ENCODE data around the gene CDC42BPG.
A peak's percentile ranks its signal among the peaks of the same experiment; 100 is the strongest.

Gene CDC42BPG, protein sequence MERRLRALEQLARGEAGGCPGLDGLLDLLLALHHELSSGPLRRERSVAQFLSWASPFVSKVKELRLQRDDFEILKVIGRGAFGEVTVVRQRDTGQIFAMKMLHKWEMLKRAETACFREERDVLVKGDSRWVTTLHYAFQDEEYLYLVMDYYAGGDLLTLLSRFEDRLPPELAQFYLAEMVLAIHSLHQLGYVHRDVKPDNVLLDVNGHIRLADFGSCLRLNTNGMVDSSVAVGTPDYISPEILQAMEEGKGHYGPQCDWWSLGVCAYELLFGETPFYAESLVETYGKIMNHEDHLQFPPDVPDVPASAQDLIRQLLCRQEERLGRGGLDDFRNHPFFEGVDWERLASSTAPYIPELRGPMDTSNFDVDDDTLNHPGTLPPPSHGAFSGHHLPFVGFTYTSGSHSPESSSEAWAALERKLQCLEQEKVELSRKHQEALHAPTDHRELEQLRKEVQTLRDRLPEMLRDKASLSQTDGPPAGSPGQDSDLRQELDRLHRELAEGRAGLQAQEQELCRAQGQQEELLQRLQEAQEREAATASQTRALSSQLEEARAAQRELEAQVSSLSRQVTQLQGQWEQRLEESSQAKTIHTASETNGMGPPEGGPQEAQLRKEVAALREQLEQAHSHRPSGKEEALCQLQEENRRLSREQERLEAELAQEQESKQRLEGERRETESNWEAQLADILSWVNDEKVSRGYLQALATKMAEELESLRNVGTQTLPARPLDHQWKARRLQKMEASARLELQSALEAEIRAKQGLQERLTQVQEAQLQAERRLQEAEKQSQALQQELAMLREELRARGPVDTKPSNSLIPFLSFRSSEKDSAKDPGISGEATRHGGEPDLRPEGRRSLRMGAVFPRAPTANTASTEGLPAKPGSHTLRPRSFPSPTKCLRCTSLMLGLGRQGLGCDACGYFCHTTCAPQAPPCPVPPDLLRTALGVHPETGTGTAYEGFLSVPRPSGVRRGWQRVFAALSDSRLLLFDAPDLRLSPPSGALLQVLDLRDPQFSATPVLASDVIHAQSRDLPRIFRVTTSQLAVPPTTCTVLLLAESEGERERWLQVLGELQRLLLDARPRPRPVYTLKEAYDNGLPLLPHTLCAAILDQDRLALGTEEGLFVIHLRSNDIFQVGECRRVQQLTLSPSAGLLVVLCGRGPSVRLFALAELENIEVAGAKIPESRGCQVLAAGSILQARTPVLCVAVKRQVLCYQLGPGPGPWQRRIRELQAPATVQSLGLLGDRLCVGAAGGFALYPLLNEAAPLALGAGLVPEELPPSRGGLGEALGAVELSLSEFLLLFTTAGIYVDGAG (N-terminal part only)

DNA sequence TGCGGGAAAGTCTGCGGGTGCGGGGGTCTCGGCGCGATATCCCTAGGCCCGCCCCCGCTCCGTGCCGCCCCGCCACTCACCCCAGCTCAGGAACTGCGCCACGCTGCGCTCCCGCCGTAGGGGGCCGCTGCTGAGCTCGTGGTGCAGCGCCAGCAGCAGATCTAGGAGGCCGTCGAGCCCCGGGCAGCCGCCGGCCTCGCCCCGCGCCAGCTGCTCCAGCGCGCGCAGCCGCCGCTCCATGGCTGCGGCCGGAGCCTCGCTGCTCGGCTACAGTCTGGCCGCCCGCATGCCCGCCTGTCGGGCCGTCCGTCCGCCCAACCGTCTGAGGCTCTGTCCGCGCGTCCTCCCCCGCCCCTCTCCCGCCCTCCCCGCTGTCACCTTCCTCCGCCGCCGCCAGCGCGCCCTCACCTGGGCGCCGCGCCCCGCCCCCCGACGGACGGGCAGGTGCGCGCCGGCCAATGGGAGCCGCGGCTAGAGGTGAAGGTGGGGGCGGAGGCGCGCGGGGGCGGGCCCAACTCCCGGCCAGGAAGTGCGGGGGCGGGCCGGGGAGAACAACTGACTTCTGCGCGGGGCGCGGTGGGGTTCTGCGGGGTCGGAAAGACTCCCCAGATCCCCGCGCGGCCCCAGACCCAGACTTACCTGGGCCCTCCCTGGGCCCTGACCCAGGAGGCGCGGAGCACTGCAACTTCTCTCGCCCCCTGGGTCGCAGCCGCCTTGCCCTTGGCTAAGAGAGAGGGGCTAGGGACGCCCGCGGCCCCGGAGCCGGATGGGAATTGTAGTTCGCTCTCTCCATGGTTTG is at the start of gene CDC42BPG:
CDC42BPG (minus strand) TSS at position 324 of the 799 bp plus-strand sequence; CDS start at position 240, 84 bp downstream.
- DNase-seq (ENCODE audit: low read depth in 2 of 2): peak in 1 of 2 donors; percentile 66

DNA sequence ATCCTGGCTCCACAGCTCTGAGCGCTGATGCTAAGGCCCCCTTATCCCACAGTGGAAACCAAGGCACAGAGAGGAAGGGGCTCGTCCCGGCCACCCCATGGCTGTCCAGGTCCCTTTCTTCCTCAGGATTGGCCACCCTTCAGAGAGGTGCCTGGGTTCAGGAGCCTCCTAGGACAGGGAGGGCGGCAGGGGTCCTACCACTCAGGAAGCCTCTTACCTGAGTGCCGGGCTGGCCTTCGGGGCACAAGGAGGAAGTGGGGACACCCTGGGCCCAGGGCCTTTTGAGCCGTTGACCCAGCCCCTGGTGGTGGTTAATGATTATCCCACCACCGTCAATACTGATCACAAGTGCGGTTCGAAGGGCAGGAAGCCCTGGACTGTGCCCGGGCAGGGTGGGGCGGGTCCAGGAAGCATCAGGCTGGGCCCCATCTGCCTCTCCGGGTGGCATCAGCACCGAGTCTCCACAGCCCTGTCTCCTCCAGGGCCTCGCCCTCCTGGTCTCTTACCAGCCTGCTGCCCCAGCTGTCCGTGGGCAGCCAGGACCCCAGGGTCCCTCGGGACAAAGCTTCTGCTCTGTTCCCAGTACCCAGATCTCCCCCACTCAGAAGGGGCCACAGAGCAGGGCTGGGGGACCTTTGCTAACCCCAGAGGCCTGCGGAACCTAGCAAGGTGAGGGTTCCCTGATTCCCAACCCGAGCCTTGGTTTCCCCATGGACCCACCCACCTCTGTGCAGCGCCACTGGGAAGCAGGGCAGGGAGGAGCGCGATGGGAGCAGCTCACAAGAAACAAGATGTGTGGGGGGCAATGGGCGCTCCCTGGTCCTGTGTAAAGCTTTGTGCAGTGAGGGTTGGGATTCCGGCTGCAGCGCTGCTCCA is 49.0 kb upstream of the CDC42BPG start:
- DNase-seq (ENCODE audit: low read depth in 2 of 2): no peak

DNA sequence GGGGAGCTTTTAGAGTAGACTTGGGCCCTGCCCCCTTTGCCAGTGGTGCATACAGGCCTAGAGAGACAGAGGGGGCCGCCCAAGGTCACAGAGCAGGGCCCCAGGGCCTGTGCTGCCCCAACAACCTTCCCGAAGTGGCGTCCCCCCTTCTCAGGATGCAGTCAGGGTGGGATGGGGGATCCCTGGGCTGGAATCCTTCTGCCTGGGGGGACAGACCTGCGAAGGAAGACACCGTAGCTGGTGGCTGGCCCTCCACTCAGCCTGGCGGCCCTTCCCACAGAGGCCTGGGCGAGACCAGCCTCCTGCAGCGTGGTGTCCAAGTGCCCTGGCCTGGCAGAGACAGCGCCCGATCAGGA is 48.4 kb upstream of the CDC42BPG start:
- no peak for DNase-seq (ENCODE audit: low read depth in 2 of 2)

DNA sequence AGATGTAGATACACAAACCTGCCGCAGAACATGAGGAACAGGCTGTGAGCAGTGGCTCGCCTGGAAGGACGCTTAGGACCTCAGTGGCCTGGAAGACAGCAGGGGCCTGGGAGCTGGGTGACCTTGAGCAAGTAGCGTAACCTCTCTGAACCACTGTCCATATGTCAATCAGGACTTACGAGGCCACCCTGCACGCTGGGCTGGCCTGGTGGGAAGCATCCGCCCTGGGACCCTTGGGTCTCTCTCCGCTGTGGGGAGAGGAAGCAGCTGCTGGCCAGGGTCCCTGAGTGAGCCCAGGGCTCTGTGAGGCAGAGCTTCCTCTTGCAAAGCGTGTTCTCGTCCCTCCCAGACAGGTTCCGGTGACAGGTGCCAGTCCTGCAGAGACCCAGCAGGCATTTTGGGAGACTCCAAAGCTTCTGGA is 48.0 kb upstream of the CDC42BPG start:
- DNase-seq (ENCODE audit: low read depth in 2 of 2): no peak

GRCh38 chr11:64891880-64892279 is 47.4 kb upstream of the CDC42BPG start:
- DNase-seq (ENCODE audit: low read depth in 2 of 2): no peak

DNA sequence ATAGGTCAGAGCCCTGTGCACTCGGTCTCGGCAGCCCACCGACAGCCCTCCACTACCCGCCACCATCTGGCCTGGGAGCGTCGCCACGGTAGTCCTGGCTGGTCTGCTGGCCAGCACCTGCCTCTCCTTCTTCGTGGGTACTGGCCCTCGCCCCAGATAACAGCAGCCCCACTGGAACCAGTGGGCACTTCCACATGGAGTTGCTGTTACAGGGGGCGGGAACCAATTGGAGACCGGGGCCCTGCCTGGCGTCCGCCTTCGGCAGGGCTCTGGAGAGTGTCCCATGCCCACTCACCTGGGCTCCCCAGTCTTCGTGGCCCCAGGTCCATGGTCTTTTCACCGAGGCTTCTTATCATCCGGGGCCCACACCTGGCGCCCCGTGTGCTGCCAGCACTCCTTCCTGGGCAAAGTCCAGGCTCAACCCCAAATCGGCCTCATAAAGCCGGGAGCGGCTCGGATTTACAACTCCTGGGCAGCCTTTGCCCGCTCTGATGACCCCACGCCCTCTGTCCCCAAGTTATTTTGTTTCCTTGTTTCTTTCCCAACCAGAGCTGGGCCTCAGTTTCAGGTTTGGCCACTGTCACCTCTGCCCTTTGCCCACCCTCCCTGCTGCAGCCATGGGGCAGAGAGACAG is 46.9 kb upstream of the CDC42BPG start:
- DNase-seq (ENCODE audit: low read depth in 2 of 2): no peak

- DNase-seq (ENCODE audit: low read depth in 2 of 2): no peak
Observed at GRCh38 chr11:64890522-64890939, 46.1 kb upstream of the CDC42BPG start.

DNA sequence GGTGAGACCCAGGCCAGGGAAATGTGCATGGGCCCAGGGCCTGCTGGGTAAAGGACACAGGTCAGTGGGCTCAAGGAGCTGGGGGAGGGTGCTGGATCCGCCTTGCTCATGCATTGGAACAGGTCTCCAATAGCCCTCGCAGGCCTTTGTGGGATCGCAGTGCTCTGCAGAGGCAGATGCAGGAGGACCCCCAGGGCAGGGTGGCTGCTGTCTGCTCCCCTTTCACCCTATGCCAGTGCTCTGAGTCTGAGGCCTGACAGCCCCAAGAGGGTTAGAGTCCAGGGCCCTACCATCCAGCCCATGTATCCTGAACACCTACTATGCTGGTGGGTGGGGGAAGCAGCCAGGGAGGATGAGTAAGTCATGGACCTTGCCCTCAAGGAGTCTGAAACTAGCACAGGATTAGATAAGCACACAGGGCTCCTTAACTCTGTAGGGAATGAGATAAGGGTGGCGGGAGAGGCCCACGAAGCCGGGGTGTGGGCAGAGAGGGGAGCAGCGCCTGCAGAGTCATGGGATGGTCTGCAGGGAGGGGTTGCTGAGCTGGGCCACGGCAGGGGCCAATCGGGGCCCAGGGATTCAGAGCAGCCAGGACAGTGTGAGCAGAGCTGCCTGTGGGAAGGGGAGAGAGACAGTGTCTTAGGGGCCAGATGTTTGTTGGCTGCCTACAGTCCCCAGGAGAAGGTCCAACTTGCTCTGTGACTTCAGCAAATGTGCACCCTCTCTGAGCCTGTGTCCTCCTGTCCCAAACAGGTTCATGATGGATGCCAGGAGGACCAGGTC is 44.5 kb upstream of the CDC42BPG start:
- DNase-seq (ENCODE audit: low read depth in 2 of 2): no peak

GRCh38 chr11:64888406-64888728 is 43.9 kb upstream of the CDC42BPG start:
- no peak for DNase-seq (ENCODE audit: low read depth in 2 of 2)

DNA sequence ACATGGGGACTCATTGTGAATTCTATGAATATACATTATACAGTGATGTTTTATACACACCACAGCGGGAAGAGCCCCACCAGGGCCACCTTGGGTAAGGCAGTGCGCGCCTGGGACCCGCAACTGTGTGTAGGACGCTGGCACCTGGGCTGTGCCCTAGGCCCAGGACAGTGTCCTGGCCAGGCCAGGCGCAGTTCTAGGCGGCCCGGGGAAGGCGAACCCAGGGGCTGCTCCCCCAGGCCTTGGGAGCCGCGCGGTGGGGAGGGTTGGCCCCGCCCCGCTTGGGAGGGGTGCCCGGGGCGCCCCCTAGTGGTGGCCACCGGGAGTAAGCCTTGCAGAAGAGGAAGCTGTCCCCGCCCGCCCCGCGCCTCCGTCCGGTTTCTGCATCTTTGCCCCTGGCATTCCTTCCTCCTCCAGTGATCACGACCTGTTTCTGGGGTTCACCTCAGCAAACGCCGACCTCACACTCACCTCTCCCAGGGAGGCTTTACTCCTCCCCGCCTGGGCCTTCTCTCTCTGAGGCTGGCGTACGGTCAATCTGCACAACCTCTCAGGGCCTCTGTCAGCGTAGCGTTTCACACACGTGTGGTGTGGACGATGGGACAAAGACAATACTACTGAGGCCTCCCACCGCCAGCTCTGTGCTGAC is 43.4 kb upstream of the CDC42BPG start:
- DNase-seq (ENCODE audit: low read depth in 2 of 2): peak; percentile 51 to 72

DNA sequence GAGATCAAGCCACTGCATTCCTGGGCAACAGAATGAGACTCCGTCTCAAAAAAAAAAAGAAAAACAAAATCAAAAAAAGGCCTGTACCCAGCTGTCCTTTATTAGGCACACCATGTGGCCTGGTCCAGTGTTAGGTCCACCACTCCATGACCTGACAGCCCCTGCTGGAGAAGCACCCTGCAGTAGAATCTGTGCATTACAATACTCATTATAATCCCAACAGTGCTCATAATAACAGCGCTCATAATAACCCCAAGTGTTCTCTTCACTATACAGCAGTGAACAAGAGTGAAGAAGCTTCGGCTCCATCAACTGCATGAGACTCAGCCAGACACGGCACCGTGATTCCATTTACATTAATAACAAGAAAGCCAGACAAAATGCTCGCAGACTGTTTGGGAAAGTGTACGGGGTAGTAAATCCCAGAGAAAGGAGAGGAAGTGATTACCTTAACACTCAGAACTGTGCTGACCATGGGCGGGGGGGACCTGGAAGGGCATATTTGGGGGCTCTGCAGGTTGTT is 42.8 kb upstream of the CDC42BPG start:
- no peak for DNase-seq (ENCODE audit: low read depth in 2 of 2)

GRCh38 chr11:64885367-64886286 is 41.2 kb upstream of the CDC42BPG start:
- no peak for DNase-seq (ENCODE audit: low read depth in 2 of 2)

GRCh38 chr11:64884019-64884418 is 39.6 kb upstream of the CDC42BPG start:
- no peak for DNase-seq (ENCODE audit: low read depth in 2 of 2)

DNA sequence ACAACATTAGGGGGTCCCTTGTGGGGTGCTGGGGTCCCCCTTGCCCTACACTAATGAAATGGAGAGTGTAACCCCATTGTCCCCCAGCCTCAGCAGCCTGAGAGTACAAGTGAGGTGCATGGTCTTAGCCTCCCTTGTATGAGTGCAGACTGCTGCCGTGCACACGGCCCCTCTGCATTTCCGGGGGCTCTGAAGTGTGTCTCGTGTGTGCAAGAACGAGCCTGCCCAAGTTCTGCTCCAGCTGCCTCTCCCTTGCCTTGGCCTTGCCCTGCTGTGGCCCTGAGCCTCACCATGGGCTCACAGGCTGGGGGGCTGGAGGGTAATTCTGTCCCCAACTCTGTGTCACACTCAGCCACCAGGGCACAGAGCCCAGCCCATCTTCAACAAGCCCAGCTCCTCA is 39.1 kb upstream of the CDC42BPG start:
- no peak for DNase-seq (ENCODE audit: low read depth in 2 of 2)

- no peak for DNase-seq (ENCODE audit: low read depth in 2 of 2)
Observed at GRCh38 chr11:64882243-64882642, 37.8 kb upstream of the CDC42BPG start.

DNA sequence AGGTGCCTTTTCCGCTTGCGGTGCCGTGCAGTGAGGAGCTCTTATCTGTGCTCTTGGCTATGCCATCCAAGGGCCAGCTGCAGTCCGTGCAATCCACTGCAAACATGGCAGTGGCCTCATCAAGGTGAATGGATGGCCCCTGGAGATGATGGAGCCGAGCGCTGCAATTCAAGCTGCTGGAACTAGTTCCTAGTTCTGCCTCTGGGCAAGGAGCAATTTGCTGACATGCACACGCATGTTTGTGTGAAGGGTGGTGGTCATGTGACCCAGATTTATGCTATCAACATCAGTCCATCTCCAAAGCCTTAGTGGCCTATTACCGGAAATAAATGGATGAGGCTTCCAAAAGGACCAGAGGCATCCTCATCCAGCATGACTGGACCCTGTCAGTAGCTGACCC is 37.0 kb upstream of the CDC42BPG start:
- DNase-seq (ENCODE audit: low read depth in 2 of 2): no peak
